Mesodermal cell (in vitro differentiated cells): ENCODE data around the gene RBM19.

Experiments
- H3K27ac ChIP-seq: 2 replicates; pipeline ENCODE4 v1.7.0; 2013; ENCODE audit warnings: mild to moderate bottlenecking, low read depth, low read length, moderate library complexity; ENCODE audit not compliant: severe bottlenecking
- H3K36me3 ChIP-seq: 2 replicates; pipeline ENCODE4 v1.7.1; 2013; ENCODE audit warnings: mild to moderate bottlenecking, low read length, moderate library complexity; ENCODE audit not compliant: control insufficient read depth, insufficient read depth
- H3K4me1 ChIP-seq: one replicate; pipeline ENCODE4 v1.7.1; 2013; ENCODE audit warnings: mild to moderate bottlenecking, low read length; ENCODE audit not compliant: insufficient read depth, control insufficient read depth, poor library complexity, severe bottlenecking
- H3K4me3 ChIP-seq: 2 replicates; pipeline ENCODE4 v1.7.0; 2013; ENCODE audit warnings: low read length, control low read depth, mild to moderate bottlenecking; ENCODE audit not compliant: insufficient read depth, poor library complexity, severe bottlenecking; ENCODE audit errors: extremely low read depth
- H3K9me3 ChIP-seq: 2 replicates; pipeline ENCODE4 v1.7.1; 2013; ENCODE audit warnings: mild to moderate bottlenecking, low read length, moderate library complexity; ENCODE audit not compliant: control insufficient read depth
- WGBS, 2 experiments: methylation state at CpG; one replicate each; pipeline ENCODE4 v1.1.5; 2013; ENCODE audit warnings: missing lambda C conversion rate in 2 of 2; ENCODE audit not compliant: insufficient coverage in 2 of 2; 5-methylcytosine and 5-hydroxymethylcytosine counted together

The RBM19 gene

GRCh38 chr12:113774526-113774925 is 191.6 kb downstream of the RBM19 start:
- no peaks in the 10 kb centered on the region for H3K9me3 ChIP-seq
- H3K4me3 ChIP-seq, result no peak overlapping the region
- no peaks in the 10 kb centered on the region for H3K36me3 ChIP-seq
- no peaks in the 10 kb centered on the region for H3K4me1 ChIP-seq
- no peak overlapping the region for H3K27ac ChIP-seq
- WGBS, 2 experiments, result 86 to 98% methylated on average over 1 to 3 of the region's 5 CpGs

- H3K9me3 ChIP-seq, result no peaks in the 10 kb centered on the region
- no peak overlapping the region for H3K27ac ChIP-seq
- H3K36me3 ChIP-seq, result no peaks in the 10 kb centered on the region
- H3K4me3 ChIP-seq, result no peak overlapping the region
- no peaks in the 10 kb centered on the region for H3K4me1 ChIP-seq
- WGBS, 2 experiments, result 86 to 93% methylated on average over 5 to 6 of the region's 6 CpGs
These were observed 193.6 kb downstream of the RBM19 start for GRCh38 chr12:113772505-113773030.

- WGBS, 2 experiments, result 84 to 85% methylated on average over 7 of the region's 10 CpGs
- no peaks in the 10 kb centered on the region for H3K36me3 ChIP-seq
- no peak overlapping the region for H3K27ac ChIP-seq
- peaks cover 5% of the 10 kb centered on the region for H3K4me1 ChIP-seq
- no peak overlapping the region for H3K4me3 ChIP-seq
- no peaks in the 10 kb centered on the region for H3K9me3 ChIP-seq
These were observed 195.7 kb downstream of the RBM19 start for GRCh38 chr12:113770389-113770865.

GRCh38 chr12:113769305-113769704 is 196.8 kb downstream of the RBM19 start:
- no peaks in the 10 kb centered on the region for H3K36me3 ChIP-seq
- no peaks in the 10 kb centered on the region for H3K9me3 ChIP-seq
- peaks cover 5% of the 10 kb centered on the region for H3K4me1 ChIP-seq
- 79 to 93% methylated on average over 3 to 8 of the region's 9 CpGs for WGBS, 2 experiments
- H3K4me3 ChIP-seq, result no peak overlapping the region
- H3K27ac ChIP-seq, result no peak overlapping the region

- Histone ChIP-seq H3K36me3 (no peaks in the 10 kb centered on the region), H3K27ac (no peak overlapping the region), H3K4me3 (no peak overlapping the region), H3K9me3 (no peaks in the 10 kb centered on the region), H3K4me1 (peaks cover 5% of the 10 kb centered on the region)
- 62 to 80% methylated on average over 2 to 3 of the region's 6 CpGs for WGBS, 2 experiments
These were observed 197.3 kb downstream of the RBM19 start for GRCh38 chr12:113768850-113769249.

GRCh38 chr12:113766879-113767878 is 198.9 kb downstream of the RBM19 start:
- Histone ChIP-seq H3K36me3 (no peaks in the 10 kb centered on the region), H3K9me3 (no peaks in the 10 kb centered on the region), H3K4me1 (peaks cover 5% of the 10 kb centered on the region), H3K27ac (peak overlapping the region; percentile 68), H3K4me3 (no peak overlapping the region)
- WGBS, 2 experiments, result 41 to 60% methylated on average over 7 of the region's 10 CpGs
